GM19239 (cell line): ENCODE data around the gene ZNF579.
"Not testable (repeated sequence)": the region's sequence is repeated elsewhere in the genome, so short reads cannot be mapped to it uniquely, and the experiment has no call there.

Experiments used
- DNase-seq: peaks from one replicate; pipeline ENCODE4 v3.0.0; 2011; ENCODE audit warnings: low spot score; ENCODE audit not compliant: insufficient read length
- FAIRE-seq: peaks from 2 replicates; lab custom pipeline; 2011; peaks lifted over from hg19 to GRCh38; lab: Jason Lieb, UNC

The ZNF579 gene

GRCh38 chr19:55545443-55545842, 35.2 kb downstream of the ZNF579 start, which contains the start of gene SBK3:
TSS of gene SBK3 (minus strand) at chr19:55545543. CDS start at chr19:55545543, 0 bp downstream.
- FAIRE-seq: no peak

DNA sequence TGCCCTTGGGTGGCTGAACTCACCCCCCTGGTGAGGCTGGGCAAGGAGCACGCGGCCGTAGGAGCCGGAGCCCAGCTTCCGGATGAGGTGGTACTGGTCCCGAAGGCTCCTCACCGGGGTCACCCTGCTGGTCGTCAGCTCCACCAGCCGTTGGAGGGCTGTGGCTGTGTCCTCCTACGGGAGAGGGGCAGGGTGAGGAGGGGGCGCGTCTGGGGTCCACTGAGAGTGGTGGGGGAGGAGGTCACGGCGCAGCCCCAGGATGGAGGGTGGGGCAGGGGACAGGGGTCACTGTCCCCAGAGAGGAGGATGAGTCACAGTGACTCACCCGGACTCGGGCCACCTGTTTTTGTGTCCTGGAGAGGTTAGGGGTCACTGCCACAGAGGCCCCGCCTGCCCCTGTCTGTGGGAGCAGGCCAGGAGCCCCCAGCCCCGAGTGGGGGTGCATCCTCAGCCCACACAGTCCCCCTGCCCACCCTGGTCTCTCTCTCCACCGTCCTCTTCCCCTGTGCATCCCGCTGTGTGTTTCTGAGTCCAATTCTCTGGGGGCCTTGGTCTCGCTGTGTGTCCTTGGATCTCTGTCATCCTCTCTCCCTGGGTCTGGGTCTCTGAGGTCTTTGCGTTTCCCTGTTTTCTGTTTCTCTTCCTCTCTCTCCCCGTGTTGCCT, 35.7 kb downstream of the ZNF579 start:
- no peak for FAIRE-seq
- no peak for DNase-seq

More at GRCh38 chr19:55545443-55545842, 35.2 kb downstream of the ZNF579 start, which contains the start of gene SBK3:
- no peak for DNase-seq

DNA sequence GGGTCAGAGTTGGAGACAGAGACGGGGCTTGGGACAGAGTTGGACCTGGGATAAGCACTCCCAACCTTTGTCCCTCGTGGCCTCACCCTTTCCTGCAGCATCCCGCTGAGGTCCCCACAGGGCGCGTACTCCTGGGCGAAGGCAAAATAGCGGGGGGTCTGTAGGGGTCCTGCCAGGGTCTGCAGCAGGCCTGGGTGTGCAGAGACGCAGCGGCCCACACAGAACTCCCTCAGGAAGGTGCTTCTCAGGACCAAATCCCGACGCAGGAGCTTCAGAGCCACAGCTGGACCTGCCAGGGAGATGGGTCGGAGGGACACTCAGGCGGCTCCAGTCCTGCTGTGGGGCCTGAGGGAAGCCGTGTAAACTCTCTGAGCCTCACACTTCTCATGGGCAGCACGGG, 36.6 kb downstream of the ZNF579 start:
- DNase-seq (no peak), FAIRE-seq (no peak)

- FAIRE-seq (no peak), DNase-seq (no peak)
These were observed 37.1 kb downstream of the ZNF579 start for GRCh38 chr19:55543567-55543966.

GRCh38 chr19:55542292-55542855, 38.3 kb downstream of the ZNF579 start:
- DNase-seq (no peak), FAIRE-seq (no peak)

GRCh38 chr19:55541091-55541490, 39.6 kb downstream of the ZNF579 start:
- FAIRE-seq (no peak), DNase-seq (no peak)

DNA sequence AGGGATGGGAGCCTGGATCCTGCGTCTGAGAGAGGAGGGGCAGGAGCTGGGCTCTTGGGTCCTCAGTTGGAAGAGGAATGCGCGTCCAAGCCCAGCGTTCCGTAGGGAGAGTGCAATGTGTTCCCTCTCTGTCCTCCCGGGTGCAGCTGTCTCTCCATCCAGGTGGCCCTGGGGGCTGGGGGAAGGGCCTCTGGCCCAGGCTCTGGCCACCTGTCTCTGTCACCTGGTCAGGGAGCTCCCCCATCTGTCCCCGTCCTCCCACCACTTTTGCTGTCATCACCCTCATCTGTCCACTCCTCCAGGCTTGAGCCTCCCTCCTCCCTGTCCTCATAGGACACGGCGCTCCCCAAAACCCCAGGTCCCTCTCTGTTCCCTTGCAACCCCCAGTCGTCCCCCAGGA, 40.0 kb downstream of the ZNF579 start:
- DNase-seq: no peak
- no peak for FAIRE-seq

GRCh38 chr19:55539090-55539984, 41.3 kb downstream of the ZNF579 start:
- FAIRE-seq (no peak), DNase-seq (no peak)

- FAIRE-seq: no peak
- DNase-seq: no peak
These were observed 42.5 kb downstream of the ZNF579 start for GRCh38 chr19:55538132-55538531.

DNA sequence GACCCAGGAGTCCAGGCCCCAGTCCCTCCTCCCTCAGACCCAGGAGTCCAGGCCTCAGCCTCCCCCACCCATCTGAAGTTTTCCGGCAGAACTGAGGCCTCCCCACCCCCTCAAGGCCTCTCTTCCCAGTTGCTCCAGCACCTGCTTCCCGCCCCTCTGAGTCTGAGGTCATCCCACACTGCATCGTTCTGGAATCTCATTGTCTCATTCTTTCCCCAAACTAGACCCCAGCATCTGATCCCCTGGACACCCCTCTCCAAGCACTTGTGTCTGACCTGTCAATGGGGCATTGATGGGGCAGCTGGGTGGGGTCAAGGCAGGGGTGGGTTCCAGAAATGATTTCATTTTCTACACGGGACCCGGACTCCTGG, 42.9 kb downstream of the ZNF579 start:
- no peak for DNase-seq
- no peak for FAIRE-seq

DNA sequence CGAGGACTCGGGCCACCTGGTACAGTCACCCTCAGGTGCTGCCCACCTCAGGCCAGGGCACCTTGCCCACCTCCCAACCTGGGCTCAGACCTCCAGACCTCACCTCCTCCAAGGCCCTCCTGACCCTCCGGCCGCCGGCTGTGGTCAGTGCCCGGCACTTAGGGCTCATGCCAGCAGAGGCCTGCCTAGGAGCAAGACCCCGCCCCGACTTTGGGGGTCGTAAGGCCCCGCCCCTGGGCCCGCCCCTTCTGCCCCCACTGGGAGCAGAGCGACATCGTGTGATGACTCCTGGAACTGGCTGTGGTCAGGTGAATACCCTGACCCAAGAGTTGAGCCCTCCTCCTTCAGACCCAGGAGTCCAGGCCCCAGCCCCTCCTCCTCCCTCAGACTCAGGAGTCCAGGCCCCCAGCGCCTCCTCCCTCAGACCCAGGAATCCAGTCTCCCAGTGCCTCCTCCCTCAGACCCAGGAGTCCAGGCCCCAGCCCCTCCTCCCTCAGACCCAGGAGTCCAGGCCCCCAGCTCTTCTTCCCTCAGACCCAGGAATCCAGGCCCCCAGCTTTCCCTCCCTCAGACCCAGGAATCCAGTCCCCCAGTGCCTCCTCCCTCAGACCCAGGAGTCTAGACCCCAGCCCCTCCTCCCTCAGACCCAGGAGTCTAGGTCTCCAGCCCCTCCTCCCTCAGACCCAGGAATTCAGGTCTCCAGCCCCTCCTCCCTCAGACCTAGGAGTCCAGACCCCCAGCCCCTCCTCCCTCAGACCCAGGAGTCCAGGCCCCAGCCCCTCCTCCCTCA, 43.5 kb downstream of the ZNF579 start, which contains the start of gene SBK2:
Gene SBK2, minus strand, starts transcription at position 183 of the 790 bp plus-strand sequence. CDS start 839 bp downstream, outside the sequence.
- FAIRE-seq (no peak), DNase-seq (no peak)

DNA sequence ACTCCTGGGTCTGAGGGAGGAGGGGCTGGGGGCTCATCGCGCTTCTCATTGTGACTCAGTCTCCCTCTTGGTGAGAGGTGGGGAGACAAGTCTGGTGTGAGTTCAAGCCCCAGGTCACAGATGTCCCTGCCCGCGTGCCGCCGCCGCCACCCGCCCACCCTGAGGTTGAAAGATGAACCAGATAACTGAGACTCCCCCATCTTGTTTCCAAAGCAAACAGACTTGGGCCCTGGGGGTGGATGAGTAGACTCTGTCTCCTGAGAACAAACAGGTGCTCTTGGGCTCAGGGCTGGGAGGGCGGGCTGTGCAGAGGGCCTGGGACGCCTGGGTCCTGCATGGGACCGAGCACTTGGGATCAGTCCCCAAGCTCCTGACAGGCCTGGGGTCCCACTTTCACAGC, 44.3 kb downstream of the ZNF579 start:
- DNase-seq (no peak), FAIRE-seq (no peak)

GRCh38 chr19:55535965-55536350, 44.7 kb downstream of the ZNF579 start:
- no peak for FAIRE-seq
- no peak for DNase-seq

DNA sequence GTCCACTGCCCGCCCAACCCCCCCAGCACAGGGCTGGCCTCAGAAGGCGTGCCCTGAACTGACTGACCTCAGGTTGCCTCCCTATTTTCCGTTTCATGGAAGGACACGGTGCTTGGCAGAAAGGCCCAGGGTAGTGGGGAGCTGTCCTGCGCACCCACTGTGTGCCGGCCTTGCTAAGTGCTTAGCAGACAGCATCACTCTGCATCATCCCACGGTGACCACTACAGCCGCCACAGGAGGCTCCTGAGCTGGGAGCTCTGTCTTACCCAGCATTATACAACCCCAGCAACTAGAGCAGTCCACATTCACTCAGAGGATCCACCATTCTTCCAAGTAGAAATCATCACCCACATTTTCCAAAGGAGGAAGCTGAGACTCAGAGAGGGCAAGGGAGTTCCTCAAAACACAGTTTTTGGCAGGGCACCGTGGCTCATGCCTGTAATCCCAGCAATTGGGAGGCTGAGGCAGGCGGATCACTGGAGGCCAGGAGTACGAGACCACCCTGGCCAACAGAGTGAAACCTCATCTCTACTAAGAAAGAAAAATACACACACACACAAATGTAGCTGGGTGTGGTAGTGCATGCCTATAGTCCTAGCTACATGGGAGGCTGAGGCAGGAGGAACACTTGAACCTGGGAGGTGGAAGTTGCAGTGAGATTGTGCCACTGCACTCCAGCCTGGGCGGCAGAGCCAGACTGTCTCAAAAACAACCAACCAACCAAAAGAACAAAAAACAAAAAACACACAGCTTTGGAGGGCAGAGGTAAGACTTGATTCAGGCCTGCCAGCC, 45.3 kb downstream of the ZNF579 start:
- FAIRE-seq (no peak), DNase-seq (no peak)

DNA sequence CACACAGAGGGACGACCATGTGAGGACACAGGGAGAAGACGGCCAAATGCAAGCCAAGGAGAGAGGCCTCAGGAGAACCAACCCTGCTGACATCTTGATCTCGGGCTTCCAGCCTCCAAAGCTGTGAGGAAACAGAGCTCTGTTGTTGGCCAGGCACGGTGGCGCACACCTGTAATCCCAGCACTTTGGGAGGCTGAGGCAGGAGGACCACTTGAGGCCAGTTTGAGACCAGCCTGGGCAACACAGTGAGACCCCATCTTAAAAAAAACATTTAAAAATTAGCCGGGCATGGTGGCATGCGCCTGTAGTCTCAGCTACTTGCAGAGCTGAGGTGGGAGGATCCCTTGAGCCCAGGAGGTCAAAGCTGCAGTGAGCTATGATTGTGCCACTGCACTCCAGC, 46.4 kb downstream of the ZNF579 start:
- DNase-seq, FAIRE-seq: not testable (repeated sequence)

- FAIRE-seq: no peak
- DNase-seq: no peak
These were observed 49.7 kb downstream of the ZNF579 start for GRCh38 chr19:55530996-55531395.

- no peak for DNase-seq
- FAIRE-seq: no peak
These were observed 50.9 kb downstream of the ZNF579 start for GRCh38 chr19:55529636-55530234.

DNA sequence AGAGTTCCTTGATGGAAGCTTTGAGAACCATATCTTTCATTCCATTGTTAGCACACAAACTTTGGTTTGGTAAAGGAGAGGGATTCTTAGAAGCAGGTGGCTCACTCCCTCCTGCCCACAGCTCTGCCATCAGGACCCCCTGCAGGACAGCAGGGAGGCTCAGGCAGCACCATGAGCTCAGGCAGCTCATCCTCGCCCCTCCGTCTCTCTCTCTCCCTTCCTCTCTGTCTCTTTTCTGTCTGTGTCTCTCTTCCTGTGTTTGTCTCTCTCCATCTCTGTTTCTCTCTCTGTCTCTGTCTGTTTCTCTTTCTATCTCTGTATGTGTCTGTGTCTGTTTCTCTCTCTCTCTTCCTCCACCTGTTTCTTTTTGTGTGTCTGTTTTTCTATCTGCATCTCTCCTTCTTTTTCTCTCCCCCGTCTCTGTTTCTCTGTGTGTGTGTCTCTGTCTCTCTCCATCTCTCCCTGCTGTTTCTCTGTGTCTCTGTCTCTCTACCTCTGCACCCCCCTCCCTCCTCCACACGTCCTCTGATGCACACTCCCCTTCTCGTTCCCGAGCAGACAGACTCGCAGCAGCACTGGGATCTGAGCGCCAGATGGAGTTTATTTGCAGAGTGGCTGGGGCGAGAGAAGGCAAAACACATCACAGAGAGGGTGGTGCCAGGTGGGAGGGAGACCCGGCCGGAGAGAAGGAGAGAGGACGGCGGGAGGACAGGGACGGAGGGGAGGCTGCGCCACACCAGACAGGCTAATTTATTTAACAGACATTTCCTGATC, 52.4 kb downstream of the ZNF579 start:
- FAIRE-seq (no peak), DNase-seq (no peak)
